HG03520 (cell line): Measurements from ENCODE around the gene SRXN1.

Source experiments
- ATAC-seq: cut with Tn5 transposase; IDR thresholded peaks from one replicate; pipeline ENCODE4 v1.9.1; 2021; ENCODE audit warnings: mild to moderate bottlenecking, moderate library complexity; ENCODE audit not compliant: unreplicated experiment

Gene SRXN1

DNA sequence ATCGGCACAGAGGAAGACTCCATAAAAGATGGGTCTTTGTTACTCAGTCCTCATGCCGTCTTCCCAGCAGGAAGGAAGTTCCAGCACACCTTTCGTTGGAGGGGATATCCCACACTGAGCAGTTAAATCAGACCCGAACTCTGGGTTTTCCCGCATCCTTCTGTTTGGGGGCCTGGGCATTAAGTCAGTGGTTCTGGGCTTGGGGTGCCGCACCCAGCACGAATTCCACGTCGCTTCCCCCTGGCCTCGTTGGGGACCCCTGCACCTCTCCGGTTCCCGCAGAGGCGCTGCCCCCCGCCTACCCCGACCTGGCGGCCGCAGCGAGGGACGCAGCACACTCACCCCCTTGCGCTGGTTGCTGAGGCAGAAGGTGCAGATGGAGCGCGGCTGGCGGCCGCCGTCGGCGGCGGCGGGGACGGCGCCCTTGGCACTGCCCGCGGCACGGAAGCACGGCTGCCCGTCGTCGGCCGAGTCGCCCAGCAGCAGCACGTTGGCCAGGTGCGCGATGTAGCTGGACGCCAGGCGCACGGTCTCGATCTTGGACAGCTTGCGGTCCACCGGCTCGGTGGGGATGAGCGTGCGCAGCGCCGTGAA, 43.5 kb downstream of the SRXN1 start:
- ATAC-seq = no peak

DNA sequence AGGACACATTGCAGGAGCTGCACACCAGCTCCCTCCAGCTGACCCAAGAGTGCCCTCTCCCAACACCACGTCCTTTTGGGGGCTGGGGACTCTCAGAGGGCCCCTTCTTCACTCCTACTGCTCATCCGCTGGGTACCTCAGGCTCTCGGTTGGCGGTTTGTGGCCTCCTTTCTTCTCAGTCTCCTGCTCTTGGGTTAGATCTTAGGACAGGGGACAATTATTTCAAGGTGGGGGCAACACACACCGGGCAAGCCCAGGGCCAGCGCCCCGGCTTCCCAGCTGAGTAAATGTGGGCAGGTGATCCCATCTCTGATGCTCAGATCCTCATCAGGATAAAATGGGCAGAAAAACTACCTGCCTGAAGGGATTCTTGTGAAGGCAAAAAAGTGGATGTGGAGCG, 44.0 kb downstream of the SRXN1 start:
- no peak for ATAC-seq

DNA sequence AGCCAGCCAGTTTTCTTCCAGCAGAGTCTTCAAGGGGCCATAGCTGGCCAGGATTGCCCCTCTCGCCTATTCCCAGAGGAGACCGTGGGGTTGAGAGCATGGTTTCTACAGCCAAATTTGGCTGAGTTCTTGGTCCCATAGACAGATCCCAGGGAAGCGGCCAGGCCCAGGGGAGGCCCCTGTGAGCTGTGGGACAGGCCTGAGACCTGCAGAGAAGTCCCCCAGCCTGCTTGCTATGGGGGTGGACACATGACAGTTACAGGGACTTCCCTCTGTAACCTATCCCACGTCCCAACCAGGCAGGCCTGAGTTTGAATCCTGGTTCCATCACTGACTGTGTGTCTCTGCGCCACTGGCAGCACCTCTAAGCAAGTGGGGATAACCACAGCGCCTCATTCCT, 45.5 kb downstream of the SRXN1 start:
- no peak for ATAC-seq

DNA sequence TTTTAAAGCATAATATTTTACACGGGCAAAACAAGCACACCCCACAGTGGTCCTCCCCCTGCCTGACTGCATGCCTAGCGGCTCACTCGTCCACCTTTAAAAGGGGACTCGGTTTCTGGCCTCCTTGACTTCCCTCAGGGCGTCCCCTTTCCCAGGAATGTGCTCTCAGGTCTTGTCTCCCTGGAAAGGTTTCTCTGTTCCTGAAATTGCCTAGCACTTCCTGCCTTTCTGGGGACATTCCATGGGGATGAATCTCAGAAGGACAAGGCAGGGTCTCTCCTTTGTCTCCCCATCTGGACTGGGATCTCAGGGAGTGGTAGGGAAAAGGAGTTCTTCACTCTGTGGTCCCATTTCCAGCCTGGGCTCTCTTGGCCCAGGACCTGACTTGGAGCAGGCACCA, 47.8 kb downstream of the SRXN1 start:
- ATAC-seq = no peak

DNA sequence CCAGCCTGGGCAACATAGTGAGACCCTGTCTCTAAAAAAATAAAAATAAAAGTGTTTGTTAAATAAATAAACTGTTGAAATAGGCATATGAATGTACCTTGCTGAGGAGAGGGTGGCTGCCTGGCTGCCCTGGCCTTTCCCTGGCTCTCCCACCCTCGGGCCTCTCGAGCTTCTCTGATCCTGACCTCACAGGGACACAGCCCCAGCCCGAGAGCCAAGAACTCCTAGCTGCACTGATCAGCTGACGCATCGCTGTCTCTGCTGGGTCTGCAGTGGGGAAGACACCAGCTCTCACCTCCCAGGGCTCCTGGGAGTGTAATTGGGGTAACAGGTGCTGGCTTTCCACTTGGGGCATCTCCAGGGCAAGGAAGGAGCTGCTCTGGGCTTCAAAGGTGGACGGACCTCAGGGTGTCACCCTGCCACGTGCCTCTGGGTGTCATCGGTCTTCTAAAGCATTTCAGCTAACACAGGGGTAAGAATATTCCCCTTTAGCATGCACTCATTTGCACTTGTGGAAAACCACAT, 49.8 kb downstream of the SRXN1 start:
- no peak for ATAC-seq

DNA sequence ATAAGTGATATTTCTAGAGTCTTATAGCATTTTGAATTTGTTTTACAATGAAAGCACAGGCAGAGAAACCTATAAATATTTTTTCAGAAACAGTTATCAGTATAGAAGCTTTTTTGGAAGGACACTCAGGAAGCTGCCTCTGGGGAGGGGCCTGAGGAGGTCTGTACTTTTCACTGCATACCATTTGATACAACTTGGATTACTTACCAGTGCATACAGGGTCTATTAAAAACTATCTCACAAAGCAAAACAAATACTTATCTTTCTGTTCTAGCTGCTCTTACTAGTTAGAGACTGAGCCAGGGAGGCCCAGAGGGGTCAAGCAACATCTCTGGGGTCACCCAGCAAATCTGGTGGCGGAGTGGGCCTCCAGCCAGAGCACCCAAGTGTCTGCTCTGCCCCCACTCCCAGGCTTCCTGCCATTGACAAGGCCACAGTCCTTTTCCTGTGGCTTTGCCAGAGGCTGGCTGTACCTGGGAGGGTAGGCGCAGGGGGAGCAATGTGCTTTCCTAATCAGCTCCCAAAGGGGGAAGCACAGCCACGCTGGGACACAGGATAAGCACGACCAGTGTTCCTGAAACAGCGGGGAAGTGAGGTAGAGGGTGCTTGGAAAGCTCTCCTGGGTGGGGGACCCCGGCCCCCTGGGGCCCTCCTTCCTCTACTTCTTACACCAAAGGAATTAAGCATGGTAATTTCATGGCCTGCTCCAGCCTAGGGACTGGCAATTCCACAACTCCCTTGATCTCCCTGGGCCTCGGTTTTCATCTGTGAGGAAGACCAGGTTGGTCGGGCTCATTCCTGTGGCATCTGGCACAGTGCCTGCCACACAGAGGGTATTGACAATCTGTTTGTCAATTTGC, 50.7 kb downstream of the SRXN1 start:
- no peak for ATAC-seq

DNA sequence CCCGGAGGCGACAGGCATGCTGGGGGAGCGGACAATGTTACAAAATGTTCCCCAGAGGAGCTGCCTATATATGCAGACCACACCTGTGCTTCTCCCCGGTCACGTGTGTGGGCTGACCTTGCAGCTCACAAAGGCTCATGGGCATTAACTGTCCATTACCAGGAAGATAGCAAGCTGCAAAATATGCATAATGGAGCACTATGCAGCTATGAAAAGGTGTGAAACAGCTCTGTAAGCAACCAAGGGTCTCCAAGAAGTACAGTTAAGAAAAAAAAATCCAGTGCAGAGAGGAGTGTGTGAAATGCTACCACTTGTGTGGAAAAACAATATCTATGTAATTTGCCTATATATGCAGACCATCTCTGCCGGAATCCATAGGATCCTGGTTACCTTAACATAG, 52.3 kb downstream of the SRXN1 start:
- no peak for ATAC-seq

DNA sequence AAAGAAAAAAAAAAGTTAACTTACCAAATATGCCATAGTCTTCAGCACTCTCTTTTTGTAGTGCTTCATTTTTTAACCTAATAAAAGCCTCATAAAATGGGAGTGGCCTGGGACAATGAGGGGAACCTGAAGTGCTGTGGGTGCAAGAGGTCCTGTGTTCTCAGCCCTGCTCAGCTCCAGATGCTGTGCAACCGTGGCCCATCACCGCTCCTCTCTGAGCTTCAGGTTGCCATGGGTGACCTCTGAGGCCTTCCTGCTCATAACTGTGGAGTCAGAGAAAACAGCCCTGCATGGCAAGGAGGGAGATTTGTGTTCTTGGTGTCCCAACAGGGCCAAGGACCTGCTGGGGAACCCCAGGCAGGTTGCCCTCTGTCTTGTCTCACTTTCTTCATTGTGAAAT, 52.9 kb downstream of the SRXN1 start:
- no peak for ATAC-seq

DNA sequence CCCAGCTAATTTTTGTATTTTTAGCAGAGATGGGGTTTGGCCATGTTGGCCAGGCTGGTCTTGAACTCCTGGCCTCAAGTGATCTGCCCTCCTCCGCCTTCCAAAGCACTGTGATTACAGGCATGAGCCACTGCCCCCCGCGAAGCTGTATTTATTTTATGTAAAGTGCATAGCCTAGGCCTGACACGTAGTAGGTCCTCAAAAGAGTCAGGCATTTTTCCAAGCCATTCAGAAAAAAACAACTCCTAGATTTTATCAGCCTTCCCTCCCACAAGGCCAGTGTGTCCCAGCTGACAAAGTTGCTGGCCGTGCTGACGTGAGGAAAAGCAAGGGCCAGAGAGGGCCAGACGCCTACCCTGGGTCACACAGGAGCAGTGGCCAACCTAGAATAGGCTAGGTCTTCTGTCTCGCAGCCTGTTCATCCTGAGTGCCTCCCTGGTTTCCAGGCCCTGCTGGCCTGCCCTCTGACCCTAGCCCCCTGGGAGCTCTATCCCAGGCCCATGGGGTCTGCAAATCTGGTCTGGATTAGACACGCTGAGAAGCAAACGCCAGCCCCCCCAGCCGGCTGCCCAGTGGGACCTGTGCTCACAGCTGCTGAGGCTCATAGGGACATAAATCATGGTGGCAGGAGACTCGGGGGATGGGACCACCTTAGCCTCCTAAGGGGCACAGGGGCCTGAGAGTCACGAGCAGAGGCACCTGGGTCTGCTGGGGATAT, 54.7 kb downstream of the SRXN1 start:
- ATAC-seq = no peak

DNA sequence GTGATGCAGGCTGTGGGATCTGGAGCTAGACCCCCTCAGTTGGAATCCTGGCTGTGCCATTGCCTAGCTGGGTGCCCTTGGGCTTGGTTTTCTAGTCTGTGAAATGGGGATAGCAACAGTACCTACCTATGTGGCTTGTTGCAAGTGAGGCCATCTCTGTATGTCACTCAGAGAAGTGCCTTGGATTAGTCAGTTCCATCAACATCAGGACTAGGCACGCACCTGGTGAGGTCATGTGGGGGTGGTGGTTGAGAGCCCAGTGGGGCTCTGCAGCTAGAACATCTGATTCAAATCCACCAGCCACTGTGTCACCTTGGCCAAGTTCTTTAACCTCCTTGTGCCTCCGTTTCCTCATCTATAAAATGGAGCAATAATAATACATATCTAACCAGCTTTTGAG, 55.4 kb downstream of the SRXN1 start:
- no peak for ATAC-seq
